H1 (cell line): Measurements from ENCODE around the gene TAF1B. TPM values are rescaled to one million over a fixed set of nuclear protein-coding genes. Genes with fewer than 3 reads are reported as not detected.

ENCODE experiments used
- CTCF ChIA-PET: fragments of 300-600 bp; sonication (Branson Sonifier 250); formaldehyde crosslinking; loops from one replicate; lab custom pipeline; 2021; ENCODE audit not compliant: partially characterized antibody; lab: Charles Lee
- POLR2A ChIA-PET: fragments of 300-600 bp; sonication (Branson Sonifier 250); formaldehyde crosslinking; loops from one replicate; lab custom pipeline; 2021; ENCODE audit warnings: inconsistent platforms; ENCODE audit not compliant: partially characterized antibody; lab: Charles Lee
- DNase-seq, 2 experiments: peaks; one replicate each; pipeline versions ENCODE4 v3.0.0 to v3.0.0-alpha.2; 2010 to 2022; ENCODE audit warnings: low spot score in 2 of 2, low read depth in 1 of 2, mixed read lengths in 1 of 2
- FAIRE-seq: peaks from 2 replicates; lab custom pipeline; 2011; peaks lifted over from hg19 to GRCh38; lab: Jason Lieb, UNC
- H2AFZ ChIP-seq: 2 replicates; pipeline ENCODE4 v1.8.1; 2012; ENCODE audit warnings: low read length, inconsistent platforms
- H2AK5ac ChIP-seq: 2 replicates; pipeline ENCODE4 v1.6.1; 2013; ENCODE audit warnings: low read depth, low read length
- H2BK120ac ChIP-seq: replicated peaks from 2 replicates; pipeline ENCODE3; 2013; ENCODE audit warnings: low read depth, low read length, inconsistent platforms
- H2BK12ac ChIP-seq: 2 replicates; pipeline ENCODE4 v1.6.1; 2013; ENCODE audit warnings: low read depth, low read length
- H2BK15ac ChIP-seq: 2 replicates; pipeline ENCODE4 v1.6.1; 2013; ENCODE audit warnings: low read length
- H2BK20ac ChIP-seq: 2 replicates; pipeline ENCODE4 v1.6.1; 2013; ENCODE audit warnings: low read length
- H2BK5ac ChIP-seq: 2 replicates; pipeline ENCODE4 v1.6.1; 2013; ENCODE audit warnings: low read depth, low read length
- H3K14ac ChIP-seq: 2 replicates; pipeline ENCODE4 v1.6.1; 2013; ENCODE audit warnings: inconsistent platforms; ENCODE audit not compliant: insufficient read length
- H3K18ac ChIP-seq: 2 replicates; pipeline ENCODE4 v1.6.1; 2013; ENCODE audit warnings: low read length; ENCODE audit errors: extremely low read depth
- H3K23ac ChIP-seq: 2 replicates; pipeline ENCODE4 v1.6.1; 2013; ENCODE audit warnings: inconsistent platforms; ENCODE audit not compliant: insufficient read length
- H3K23me2 ChIP-seq: 2 replicates; pipeline ENCODE4 v1.6.1; 2013; ENCODE audit warnings: low read depth, low read length
- H3K27ac ChIP-seq: 2 replicates; pipeline ENCODE4 v1.6.1; 2011; ENCODE audit warnings: low read depth, low read length, inconsistent platforms
- H3K27me3 ChIP-seq, 4 experiments: replicated peaks in 1 of 4; 1 replicate in 1 of 4; 2 replicates in 3 of 4; pipeline versions ENCODE4 v1.6.1 to v1.8.1; 2011 to 2013; ENCODE audit warnings: low read length in 3 of 4, mild to moderate bottlenecking in 3 of 4, inconsistent platforms in 2 of 4, mixed read lengths in 2 of 4, moderate library complexity in 1 of 4; ENCODE audit not compliant: control insufficient read depth in 3 of 4, insufficient read depth in 3 of 4; ENCODE audit errors: extremely low read depth in 1 of 4
- H3K36me3 ChIP-seq, 4 experiments: 2 replicates each; pipeline versions ENCODE4 v1.6.1 to v1.8.1; 2011 to 2013; ENCODE audit warnings: mild to moderate bottlenecking in 4 of 4, low read length in 3 of 4, moderate library complexity in 2 of 4, control low read depth in 1 of 4, inconsistent platforms in 1 of 4; ENCODE audit not compliant: insufficient read depth in 4 of 4, control insufficient read depth in 2 of 4
- H3K4ac ChIP-seq: replicated peaks from 2 replicates; pipeline ENCODE3; 2013; ENCODE audit warnings: low read length, low read depth, mixed read lengths, inconsistent platforms; ENCODE audit not compliant: insufficient read length
- H3K4me1 ChIP-seq, 4 experiments: replicated peaks in 1 of 4; 1 replicate in 1 of 4; 2 replicates in 3 of 4; pipeline versions ENCODE4 v1.6.1 to v1.8.1; 2011 to 2013; ENCODE audit warnings: low read length in 3 of 4, inconsistent platforms in 2 of 4, mixed read lengths in 1 of 4; ENCODE audit not compliant: insufficient read depth in 4 of 4, control insufficient read depth in 3 of 4
- H3K4me2 ChIP-seq, 2 experiments: 2 replicates each; pipeline versions ENCODE4 v1.6.1 to v1.8.1; 2011 to 2013; ENCODE audit warnings: low read depth in 2 of 2, low read length in 2 of 2, control low read depth in 1 of 2, inconsistent platforms in 1 of 2, mild to moderate bottlenecking in 1 of 2; ENCODE audit not compliant: insufficient read depth in 1 of 2
- H3K4me3 ChIP-seq, 4 experiments: fragments of 200-600, 300-600 bp in 1 of 4; sonication (generic), shearing (Covaris generic), sonication (Bioruptor Twin) in 1 of 4; 2 replicates each; pipeline versions ENCODE4 v1.5.1 to v1.8.1; 2011 to 2016; ENCODE audit warnings: low read length in 4 of 4, low read depth in 3 of 4, control low read depth in 2 of 4, inconsistent platforms in 2 of 4, mild to moderate bottlenecking in 2 of 4, mixed read lengths in 1 of 4, moderate library complexity in 1 of 4; ENCODE audit not compliant: insufficient read depth in 2 of 4; ENCODE audit errors: extremely low read depth in 1 of 4
- H3K56ac ChIP-seq: replicated peaks from 2 replicates; pipeline ENCODE3; 2013; ENCODE audit warnings: low read depth, mild to moderate bottlenecking, mixed read lengths, low read length, inconsistent platforms; ENCODE audit not compliant: insufficient read length
- H3K79me1 ChIP-seq: 2 replicates; pipeline ENCODE4 v1.6.1; 2013; ENCODE audit warnings: low read depth, low read length, control low read depth
- H3K79me2 ChIP-seq, 2 experiments: 2 replicates each; pipeline versions ENCODE4 v1.6.1 to v1.8.1; 2012 to 2013; ENCODE audit warnings: low read length in 2 of 2, mild to moderate bottlenecking in 2 of 2, inconsistent platforms in 1 of 2; ENCODE audit not compliant: insufficient read depth in 2 of 2, control insufficient read depth in 1 of 2
- H3K9ac ChIP-seq, 4 experiments: replicated peaks in 1 of 4; 1 replicate in 1 of 4; 2 replicates in 3 of 4; pipeline versions ENCODE4 v1.6.1 to v1.8.1; 2011 to 2013; ENCODE audit warnings: low read depth in 3 of 4, low read length in 3 of 4, control low read depth in 2 of 4, mild to moderate bottlenecking in 2 of 4, moderate library complexity in 2 of 4, inconsistent platforms in 1 of 4; ENCODE audit errors: extremely low read depth in 1 of 4
- H3K9me3 ChIP-seq, 2 experiments: 2 replicates each; pipeline versions ENCODE4 v1.6.1 to v1.8.1; 2012 to 2013; ENCODE audit warnings: mild to moderate bottlenecking in 2 of 2, moderate library complexity in 2 of 2, control low read depth in 1 of 2, inconsistent platforms in 1 of 2, low read depth in 1 of 2, low read length in 1 of 2, mixed read lengths in 1 of 2; ENCODE audit not compliant: insufficient read depth in 2 of 2
- H4K20me1 ChIP-seq, 2 experiments: replicated peaks in 1 of 2; 2 replicates each; pipeline versions ENCODE3 to v1.8.1; 2011 to 2013; ENCODE audit warnings: inconsistent platforms in 2 of 2, low read length in 2 of 2, mild to moderate bottlenecking in 1 of 2; ENCODE audit not compliant: insufficient read depth in 2 of 2, control insufficient read depth in 1 of 2
- H4K5ac ChIP-seq: 2 replicates; pipeline ENCODE4 v1.6.1; 2013; ENCODE audit warnings: low read length, low read depth, mixed read lengths, inconsistent platforms; ENCODE audit not compliant: insufficient read length
- H4K8ac ChIP-seq: 2 replicates; pipeline ENCODE4 v1.8.0; 2013; ENCODE audit warnings: mild to moderate bottlenecking, moderate library complexity, low read length, inconsistent platforms; ENCODE audit not compliant: insufficient read depth; ENCODE audit errors: extremely low read depth
- H4K91ac ChIP-seq: replicated peaks from 2 replicates; pipeline ENCODE3; 2013; ENCODE audit warnings: low read length, mixed read lengths, inconsistent platforms; ENCODE audit not compliant: insufficient read length
- ASH2L ChIP-seq: fragments of 200-600, 300-600 bp; sonication (generic); IDR thresholded peaks from one replicate; pipeline ENCODE4 v1.7.1; 2017; ENCODE audit warnings: low read length
- BCL11A ChIP-seq, 2 experiments: IDR thresholded peaks; one replicate each; pipeline ENCODE4 v1.6.1; 2011; ENCODE audit warnings: low read depth in 2 of 2, low read length in 2 of 2, mild to moderate bottlenecking in 2 of 2
- CTBP2 ChIP-seq: IDR thresholded peaks from 2 replicates; pipeline ENCODE4 v1.7.0; 2011; ENCODE audit warnings: borderline replicate concordance, mild to moderate bottlenecking, moderate library complexity, mixed read lengths, low read length; ENCODE audit not compliant: insufficient read depth, insufficient read length
- EZH2 ChIP-seq: fragments of 200-600 bp; sonication (generic); IDR thresholded peaks from 2 replicates; pipeline ENCODE4 v1.7.1; 2012; ENCODE audit warnings: low read depth, mild to moderate bottlenecking, moderate library complexity, low read length, inconsistent platforms; ENCODE audit not compliant: severe bottlenecking
- GABPA ChIP-seq: IDR thresholded peaks from 2 replicates; pipeline ENCODE4 v1.6.1; 2011; ENCODE audit warnings: mild to moderate bottlenecking, low read length, moderate library complexity, borderline replicate concordance; ENCODE audit not compliant: insufficient read depth
- KDM1A ChIP-seq: fragments of 200-600, 300-600 bp; sonication (generic); IDR thresholded peaks from 2 replicates; pipeline ENCODE4 v1.7.1; 2016; ENCODE audit warnings: mild to moderate bottlenecking, low read length, borderline replicate concordance
- POLR2A ChIP-seq, 2 experiments: IDR thresholded peaks; 1 replicate in 1 of 2; 2 replicates in 1 of 2; pipeline ENCODE4 v1.6.1; 2011; ENCODE audit warnings: low read depth in 2 of 2, low read length in 2 of 2, mild to moderate bottlenecking in 2 of 2; ENCODE audit errors: control extremely low read depth in 1 of 2
- POU5F1 ChIP-seq: IDR thresholded peaks from 2 replicates; pipeline ENCODE4 v1.6.1; 2011; ENCODE audit warnings: low read depth, mild to moderate bottlenecking, low read length, moderate library complexity
- RNF2 ChIP-seq: fragments of 200-900, 300-1000 bp; sonication (generic); IDR thresholded peaks from 2 replicates; pipeline ENCODE4 v1.7.1; 2016; ENCODE audit warnings: borderline replicate concordance, low read depth, mild to moderate bottlenecking, antibody characterized with exemption, low read length; ENCODE audit not compliant: poor library complexity, severe bottlenecking; ENCODE audit errors: missing control alignments
- RXRA ChIP-seq: IDR thresholded peaks from 2 replicates; pipeline ENCODE4 v1.6.1; 2011; ENCODE audit warnings: low read depth, mild to moderate bottlenecking, low read length, moderate library complexity; ENCODE audit not compliant: insufficient read depth
- SAP30 ChIP-seq: fragments of 300-600 bp; sonication (generic); IDR thresholded peaks from 2 replicates; pipeline ENCODE4 v1.7.1; 2012; ENCODE audit warnings: low read length, moderate library complexity, mild to moderate bottlenecking, inconsistent platforms; ENCODE audit not compliant: insufficient read depth, insufficient replicate concordance
- TAF1 ChIP-seq: IDR thresholded peaks from 2 replicates; pipeline ENCODE4 v1.6.1; 2011; ENCODE audit warnings: mild to moderate bottlenecking, low read depth, low read length
- WGBS, 2 experiments: shearing (Covaris generic) in 1 of 2; methylation state at CpG; one replicate each; pipeline versions ENCODE4 v1.1.6 to v1.1.7; 2013 to 2015; ENCODE audit warnings: low lambda C conversion rate in 2 of 2, mixed read lengths in 2 of 2, inconsistent platforms in 1 of 2, low coverage in 1 of 2, missing lambda C conversion rate in 1 of 2; ENCODE audit not compliant: insufficient replicate concordance in 2 of 2, insufficient coverage in 1 of 2, insufficient read length in 1 of 2; ENCODE audit errors: extremely low coverage in 1 of 2, missing lambda C conversion rate in 1 of 2; 5-methylcytosine and 5-hydroxymethylcytosine counted together
- polyA plus RNA-seq, 7 experiments: library from polyadenylated mRNA; depleted of rRNA in 3 of 7; stranded (reverse) in 5 of 7; unstranded in 2 of 7; fragments of >200 nt in 5 of 7; fragments of 200-250 nt in 2 of 7; gene quantifications; 1 replicate in 5 of 7; 2 replicates in 1 of 7; 4 replicates in 1 of 7; pipeline versions ENCODE4 v1.2.1 to v1.2.3, GENCODE V29; 2011 to 2013; ENCODE audit warnings: missing spikeins in 2 of 7, mixed read lengths in 2 of 7
- total RNA-seq: library from RNA; stranded (reverse); fragmentation: NEBNext Ultra II Directional; extraction: Animal tissue kit (Norgen Biotek cat#: 25700); gene quantifications from 2 replicates; pipeline ENCODE4 v1.2.1, GENCODE V29; 2021

The TAF1B gene
- total and polyA plus RNA-seq, 2 of the 8 experiments (the other 6 are each of a cell fraction or from before 2014, with no cell fraction given) = 6.6 to 25.2 TPM

- Histone ChIP-seq H4K20me1 (peaks cover 0 to 2% of the 10 kb centered on the region in 2 experiments), H2BK120ac (no peak overlapping the region), H3K23me2 (peaks cover 11% of the 10 kb centered on the region; the same call in 1 of the 2 replicates), H3K4me1 (no peaks in the 10 kb centered on the region), H3K4ac (no peak overlapping the region), H4K8ac (no peak overlapping the region), H3K4me2 (no peak overlapping the region), H3K4me3 (no peak overlapping the region), H3K56ac (no peak overlapping the region), H4K91ac (no peak overlapping the region), H2AK5ac (no peak overlapping the region), H3K23ac (no peak overlapping the region), H2AFZ (no peak overlapping the region), H2BK15ac (no peak overlapping the region), H2BK20ac (no peak overlapping the region), H3K27ac (no peak overlapping the region), H2BK5ac (no peak overlapping the region), H3K79me1 (no peaks in the 10 kb centered on the region), H4K5ac (no peak overlapping the region), H3K36me3 (no peaks in the 10 kb centered on the region), H3K79me2 (no peaks in the 10 kb centered on the region), H3K14ac (no peak overlapping the region), H2BK12ac (no peak overlapping the region), H3K18ac (no peak overlapping the region), H3K9ac (no peak overlapping the region), H3K27me3 (peaks cover 8 to 36% (median 31%) of the 10 kb centered on the region in 4 experiments), H3K9me3 (no peaks in the 10 kb centered on the region)
- DNase-seq (no peak), FAIRE-seq (no peak)
- POLR2A ChIA-PET = interaction anchor here (1.2 kb wide), 1 partner anchor 133 kb away, joined by 3 read pairs; no protein-coding TSS in a partner anchor
- TF ChIP-seq CTBP2 (no peak), KDM1A (no peak), RXRA (no peak), POU5F1 (no peak), ASH2L (no peak), TAF1 (no peak), EZH2 (no peak), RNF2 (no peak), GABPA (no peak), POLR2A (IDR thresholded peaks at IDR 0.05; ENCODE audit: control extremely low read depth in 1 of 2, low read depth in 2 of 2, low read length in 2 of 2) (no peak), SAP30 (no peak), BCL11A (IDR thresholded peaks at IDR 0.05; ENCODE audit: low read depth in 2 of 2, low read length in 2 of 2) (no peak)
- WGBS, 2 experiments = 76% methylated on average over 6 of the region's 6 CpGs; no CpG with 5 or more reads in 1 of the 2 experiments
- CTCF ChIA-PET = interaction anchor here (0.6 to 3.5 kb wide), 6 partner anchors 16 to 148 kb away, joined by 3 to 20 read pairs (median 4); no protein-coding TSS in a partner anchor
Observed at GRCh38 chr2:9948721-9949120, 105.4 kb downstream of the TAF1B start.
